Activated CD8-positive, alpha-beta memory T cell treated with anti-CD3 and anti-CD28 coated beads, Interleukin-2, amount 50 U/mL, for 24 hours (primary cell): ENCODE results near the gene CARMIL3.
"Not testable (repeated sequence)": the region's sequence is repeated elsewhere in the genome, so short reads cannot be mapped to it uniquely, and the experiment has no call there.

Experiments
- DNase-seq: peaks from one replicate; pipeline ENCODE4 v3.0.0-alpha.2; 2020; ENCODE audit errors: extremely low read depth

The CARMIL3 gene

GRCh38 chr14:24040692-24041091, 11.1 kb upstream of the CARMIL3 start:
- DNase-seq = no peak

- DNase-seq = no peak
Observed at GRCh38 chr14:24042746-24043145, 9.1 kb upstream of the CARMIL3 start.

DNA sequence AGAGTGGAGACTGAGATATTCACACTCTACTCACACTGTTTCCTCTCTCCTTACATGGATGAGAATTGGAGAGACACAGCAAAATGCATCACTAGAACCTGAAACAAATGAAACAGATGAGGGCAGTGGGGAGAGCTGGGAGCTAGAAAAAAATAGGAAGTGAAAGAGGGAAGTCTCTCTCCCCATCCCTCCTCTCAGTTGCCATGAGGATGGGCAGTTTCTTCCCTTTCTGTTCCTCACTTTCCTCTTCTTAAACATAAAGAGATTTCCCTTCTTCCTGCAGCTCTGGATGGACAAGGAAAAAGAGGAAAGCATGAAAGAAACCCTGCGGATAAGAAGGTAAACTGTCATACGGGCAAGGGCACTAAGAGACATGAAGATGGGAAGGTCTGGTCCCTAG, 2.8 kb upstream of the CARMIL3 start:
- not testable (repeated sequence) for DNase-seq

- DNase-seq = not testable (repeated sequence)
Observed at GRCh38 chr14:24050753-24051152, 1.1 kb upstream of the CARMIL3 start.

GRCh38 chr14:24051176-24051788, 527 bp upstream of the CARMIL3 start:
- DNase-seq = no peak

DNA sequence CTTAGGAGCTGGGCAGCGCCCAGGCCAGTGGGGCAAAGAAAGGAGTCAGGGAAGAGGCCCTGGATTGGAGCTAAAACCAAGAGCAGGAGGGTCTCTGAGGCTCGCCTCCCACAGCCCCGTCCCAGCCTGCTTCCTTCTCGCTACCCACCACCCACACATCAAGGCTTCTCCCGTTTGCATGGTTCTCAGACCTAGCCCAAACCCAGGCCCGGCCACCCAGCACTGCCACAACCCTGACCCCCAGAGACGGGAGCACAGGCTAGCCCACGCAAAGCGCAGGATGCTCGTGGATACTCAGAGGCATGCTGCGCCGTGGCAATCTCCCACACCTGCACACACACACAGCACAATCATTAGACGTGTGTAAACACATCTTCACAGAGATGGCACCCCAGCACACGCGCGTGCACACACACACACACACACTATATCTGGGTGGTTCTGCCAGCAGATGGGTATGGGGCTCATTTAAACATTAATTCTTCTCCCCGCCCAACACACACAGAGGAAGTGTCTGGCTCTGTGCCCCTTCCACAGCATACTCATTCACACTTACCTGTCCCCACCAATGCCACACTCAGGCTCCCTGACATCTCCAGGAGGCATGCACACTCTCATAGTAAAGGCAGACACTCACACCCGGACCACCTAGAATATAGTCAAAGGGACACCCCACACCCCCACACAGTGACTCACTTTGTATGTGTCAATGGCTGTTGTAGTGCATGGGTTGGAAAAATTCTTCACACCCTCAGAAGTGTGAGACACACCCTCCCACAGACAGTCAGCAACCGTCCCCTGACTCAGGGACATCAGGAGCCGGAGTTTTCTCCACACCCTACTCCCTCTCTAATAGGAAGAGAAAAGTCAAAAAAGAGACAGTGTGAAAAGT, 1.1 kb downstream of the CARMIL3 start:
- DNase-seq = peak; percentile 45

- DNase-seq = no peak
Observed at GRCh38 chr14:24053548-24054323, 1.9 kb downstream of the CARMIL3 start.

- no peak for DNase-seq
Observed at GRCh38 chr14:24054324-24054641, 2.5 kb downstream of the CARMIL3 start.

DNA sequence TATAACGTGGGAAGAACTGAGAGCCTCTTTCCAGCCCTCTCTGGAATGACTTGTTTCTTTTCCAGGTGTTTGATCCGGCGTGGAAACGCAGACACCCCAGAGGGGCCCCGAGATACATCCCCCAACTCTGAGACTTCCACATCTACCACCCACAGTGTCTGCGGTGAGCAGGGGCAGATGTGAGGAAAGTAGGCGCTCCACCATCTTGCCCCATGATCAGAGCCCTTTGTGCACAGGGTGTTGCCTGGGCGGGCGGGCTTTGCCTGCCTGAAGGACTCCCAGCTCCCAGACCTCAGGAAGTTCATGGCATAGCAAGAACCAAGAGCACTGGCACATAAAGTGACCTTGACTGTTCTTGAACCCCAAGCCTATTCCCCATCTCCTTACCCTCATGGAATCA, 2.8 kb downstream of the CARMIL3 start:
- no peak for DNase-seq

DNA sequence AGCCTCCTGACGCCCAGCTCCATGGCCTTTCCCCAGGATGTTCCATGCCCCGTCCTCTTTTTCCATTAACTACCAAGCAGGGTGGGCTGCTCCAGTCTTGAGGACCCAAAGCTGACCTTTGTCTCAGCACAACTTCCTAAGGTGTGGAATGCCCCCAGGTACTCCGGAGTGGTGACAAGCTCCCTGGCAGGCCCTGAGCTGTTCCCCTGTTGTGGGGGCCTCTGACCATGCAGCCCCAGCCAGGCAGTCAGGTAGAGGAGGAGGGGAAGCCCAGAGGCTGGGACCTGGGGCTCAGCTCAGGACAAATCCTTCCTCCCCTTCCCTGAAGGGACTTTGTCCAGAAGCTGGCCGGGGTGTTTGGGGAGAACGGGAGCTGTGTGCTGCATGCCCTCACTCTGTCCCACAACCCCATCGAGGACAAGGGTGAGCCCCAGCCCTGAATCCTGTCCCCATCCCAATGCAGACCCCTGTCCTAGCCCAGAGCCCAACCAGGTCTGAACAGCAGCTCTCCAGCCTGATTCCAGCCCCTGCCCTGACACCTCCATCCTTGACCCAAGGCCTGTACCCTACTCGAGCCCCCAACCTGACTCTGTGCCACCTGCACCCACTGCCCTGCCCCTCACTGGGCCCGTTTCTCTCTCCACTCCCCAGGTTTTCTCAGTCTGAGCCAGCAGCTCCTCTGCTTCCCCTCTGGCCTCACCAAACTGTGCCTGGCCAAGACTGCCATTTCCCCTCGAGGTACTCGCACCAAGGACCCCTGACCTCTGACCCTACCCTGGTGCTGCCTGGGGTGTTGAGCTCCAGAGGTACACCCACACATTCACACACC, 4.4 kb downstream of the CARMIL3 start:
- DNase-seq = no peak

GRCh38 chr14:24056800-24057184, 5.0 kb downstream of the CARMIL3 start:
- DNase-seq = no peak

- DNase-seq = no peak
Observed at GRCh38 chr14:24057271-24057670, 5.5 kb downstream of the CARMIL3 start.

GRCh38 chr14:24057867-24058259, 6.1 kb downstream of the CARMIL3 start:
- DNase-seq = no peak

DNA sequence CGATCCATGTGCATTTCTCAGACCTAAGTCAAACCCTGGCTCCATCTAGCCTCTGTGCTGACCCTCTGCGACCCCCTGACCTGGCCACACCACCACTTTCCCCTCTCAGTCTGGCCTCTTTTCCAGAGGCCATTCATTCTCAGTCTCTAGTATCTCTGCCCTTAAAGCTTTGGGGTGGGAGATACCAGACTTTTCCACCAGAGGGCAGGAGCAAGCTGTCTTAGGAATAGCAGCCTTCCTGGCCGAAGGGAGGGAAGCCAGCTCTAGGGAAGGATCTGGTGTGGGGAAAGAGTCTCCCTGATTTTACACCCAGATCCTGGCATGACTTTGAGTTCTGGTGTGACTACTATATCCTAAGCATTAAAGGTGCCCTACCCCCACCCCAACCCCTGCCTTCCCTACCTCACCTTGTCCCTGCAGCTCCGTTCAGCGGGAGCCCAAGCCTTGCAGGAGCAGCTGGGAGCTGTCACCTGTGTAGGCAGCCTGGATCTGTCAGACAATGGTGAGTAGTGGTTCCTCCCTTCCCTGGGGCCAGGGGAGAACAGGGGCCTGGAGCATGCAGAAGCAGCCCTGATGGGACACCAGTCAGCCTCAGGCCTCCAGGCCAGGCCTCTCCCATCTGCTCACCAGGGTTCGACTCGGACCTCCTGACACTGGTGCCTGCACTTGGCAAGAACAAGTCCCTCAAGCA, 6.6 kb downstream of the CARMIL3 start:
- DNase-seq = no peak

DNA sequence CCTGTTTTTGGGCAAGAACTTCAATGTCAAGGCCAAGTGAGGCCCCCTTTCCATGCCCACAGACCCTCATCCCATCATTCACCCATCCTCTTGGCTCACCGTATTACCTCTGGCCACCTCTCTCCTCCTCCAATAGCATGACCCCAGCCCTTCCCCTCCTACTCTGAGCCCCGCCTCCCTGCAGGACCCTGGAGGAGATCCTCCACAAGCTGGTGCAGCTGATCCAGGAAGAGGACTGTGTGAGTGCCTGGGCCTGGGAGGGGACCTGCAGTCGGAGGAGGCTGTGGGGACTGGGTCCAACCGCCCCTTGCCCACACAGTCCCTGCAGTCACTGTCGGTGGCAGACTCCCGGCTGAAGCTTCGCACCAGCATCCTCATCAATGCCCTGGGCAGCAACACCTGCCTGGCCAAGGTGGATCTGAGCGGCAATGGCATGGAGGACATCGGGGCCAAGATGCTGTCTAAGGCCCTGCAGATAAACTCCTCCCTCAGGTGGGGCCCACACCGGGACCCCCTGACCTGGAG, 7.2 kb downstream of the CARMIL3 start:
- no peak for DNase-seq

- no peak for DNase-seq
Observed at GRCh38 chr14:24059841-24060388, 8.1 kb downstream of the CARMIL3 start.

DNA sequence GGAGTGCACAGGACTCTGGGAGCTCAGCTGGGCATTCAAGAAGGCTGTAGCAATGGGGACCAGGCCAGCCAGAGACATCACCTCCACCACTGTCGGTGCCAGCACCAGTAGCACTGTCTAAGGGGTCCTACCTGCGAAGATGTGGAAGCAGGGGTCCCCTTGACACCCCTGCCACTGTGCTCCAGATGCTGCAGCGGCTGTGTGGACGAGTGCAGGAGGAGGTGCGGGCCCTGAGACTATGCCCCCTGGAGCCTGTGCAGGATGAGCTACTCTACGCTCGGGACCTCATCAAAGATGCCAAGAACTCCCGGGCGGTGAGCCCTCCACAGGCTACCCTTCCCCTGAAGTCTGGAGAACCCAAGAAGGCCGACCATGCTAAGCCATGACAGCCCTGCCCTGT, 8.6 kb downstream of the CARMIL3 start:
- no peak for DNase-seq

DNA sequence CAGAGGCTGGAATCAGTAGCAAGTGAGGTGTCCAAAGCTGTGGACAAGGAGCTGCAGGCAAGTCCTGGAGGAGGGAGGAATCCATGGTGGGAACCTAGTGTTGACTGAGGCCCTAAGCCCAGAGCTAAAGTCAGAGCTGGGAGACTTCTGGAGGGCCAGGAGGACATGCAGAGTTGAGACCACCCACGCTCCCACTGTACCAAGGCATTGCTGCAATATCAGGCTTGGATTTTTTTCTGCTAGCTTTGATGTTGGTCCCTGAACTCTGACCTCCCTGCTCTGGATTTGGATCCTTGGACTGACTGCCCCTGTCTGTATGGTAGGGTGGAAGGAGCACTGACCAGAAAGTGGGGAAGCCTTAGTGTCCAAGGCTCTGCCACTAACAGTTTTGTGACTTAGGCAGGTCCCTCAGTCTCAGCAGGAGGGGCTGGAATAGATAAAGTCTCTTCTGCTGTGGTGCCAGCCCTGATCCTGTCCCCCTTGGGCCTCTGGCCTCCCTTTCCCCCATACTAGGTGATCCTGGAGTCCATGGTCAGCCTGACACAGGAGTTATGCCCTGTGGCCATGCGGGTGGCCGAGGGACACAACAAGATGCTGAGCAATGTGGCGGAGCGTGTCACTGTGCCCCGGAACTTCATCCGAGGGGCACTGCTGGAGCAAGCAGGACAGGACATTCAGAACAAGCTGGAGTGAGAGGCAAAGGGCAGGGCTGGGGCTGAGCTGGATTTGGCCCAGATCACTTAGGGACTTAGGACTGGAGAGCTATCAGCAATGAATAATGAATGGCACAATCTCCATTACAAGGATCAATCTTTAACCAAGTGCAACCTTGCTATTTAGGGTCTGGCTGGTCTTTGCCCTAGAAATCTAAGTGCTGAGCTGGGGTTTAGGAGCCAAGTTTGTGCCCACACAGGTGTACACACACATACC, 9.4 kb downstream of the CARMIL3 start:
- no peak for DNase-seq

DNA sequence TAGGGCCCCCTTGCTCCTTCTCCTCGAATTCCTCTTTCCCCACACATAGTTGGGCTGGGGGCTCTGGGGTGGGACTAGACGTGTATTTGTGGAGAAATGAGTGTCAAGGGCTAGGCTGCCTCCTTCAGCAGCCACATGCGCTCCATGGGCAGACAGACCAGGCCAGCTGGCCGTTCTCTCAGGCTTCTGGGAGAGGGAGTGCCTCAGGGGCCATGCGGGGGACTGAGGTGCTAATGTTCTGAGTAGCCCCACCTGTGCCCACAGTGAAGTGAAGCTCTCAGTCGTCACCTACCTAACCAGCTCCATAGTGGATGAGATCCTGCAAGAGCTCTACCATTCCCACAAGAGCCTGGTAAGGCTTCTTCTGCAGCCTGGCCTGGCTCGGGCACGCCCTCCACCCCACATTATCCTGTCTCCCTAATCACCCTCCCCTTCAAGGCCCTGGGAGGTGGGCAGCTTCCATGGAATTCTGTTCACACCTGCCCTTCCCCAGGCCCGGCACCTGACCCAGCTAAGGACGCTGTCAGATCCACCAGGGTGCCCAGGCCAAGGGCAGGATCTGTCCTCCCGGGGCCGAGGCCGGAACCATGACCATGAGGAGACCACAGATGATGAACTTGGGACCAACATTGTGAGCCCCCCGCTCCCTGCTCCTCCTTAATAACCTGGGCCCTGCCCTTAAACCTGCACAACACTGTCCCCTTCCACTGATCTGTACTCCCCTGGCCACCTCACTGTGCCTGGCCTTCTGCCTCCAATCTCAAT, 10.6 kb downstream of the CARMIL3 start:
- DNase-seq = no peak
